ENCODE data around the gene RHEB.

Gene RHEB

GRCh38 chr7:151457534-151457933 is 62.2 kb downstream of the RHEB start:
- TF ChIP-seq, protein P1, sequence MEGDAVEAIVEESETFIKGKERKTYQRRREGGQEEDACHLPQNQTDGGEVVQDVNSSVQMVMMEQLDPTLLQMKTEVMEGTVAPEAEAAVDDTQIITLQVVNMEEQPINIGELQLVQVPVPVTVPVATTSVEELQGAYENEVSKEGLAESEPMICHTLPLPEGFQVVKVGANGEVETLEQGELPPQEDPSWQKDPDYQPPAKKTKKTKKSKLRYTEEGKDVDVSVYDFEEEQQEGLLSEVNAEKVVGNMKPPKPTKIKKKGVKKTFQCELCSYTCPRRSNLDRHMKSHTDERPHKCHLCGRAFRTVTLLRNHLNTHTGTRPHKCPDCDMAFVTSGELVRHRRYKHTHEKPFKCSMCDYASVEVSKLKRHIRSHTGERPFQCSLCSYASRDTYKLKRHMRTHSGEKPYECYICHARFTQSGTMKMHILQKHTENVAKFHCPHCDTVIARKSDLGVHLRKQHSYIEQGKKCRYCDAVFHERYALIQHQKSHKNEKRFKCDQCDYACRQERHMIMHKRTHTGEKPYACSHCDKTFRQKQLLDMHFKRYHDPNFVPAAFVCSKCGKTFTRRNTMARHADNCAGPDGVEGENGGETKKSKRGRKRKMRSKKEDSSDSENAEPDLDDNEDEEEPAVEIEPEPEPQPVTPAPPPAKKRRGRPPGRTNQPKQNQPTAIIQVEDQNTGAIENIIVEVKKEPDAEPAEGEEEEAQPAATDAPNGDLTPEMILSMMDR (conservative IDR thresholded peaks at IDR 0.05): no peak
- no peak overlapping the region for H3K27ac ChIP-seq

- no peak overlapping the region for H3K27ac ChIP-seq
Measured at GRCh38 chr7:151456782-151457181, 62.9 kb downstream of the RHEB start.

GRCh38 chr7:151456276-151456675 is 63.4 kb downstream of the RHEB start:
- TF ChIP-seq, protein P1 (conservative IDR thresholded peaks at IDR 0.05): no peak

More at GRCh38 chr7:151456782-151457181, 62.9 kb downstream of the RHEB start:
- TF ChIP-seq, protein P1 (conservative IDR thresholded peaks at IDR 0.05): no peak

GRCh38 chr7:151455690-151456089 is 64.0 kb downstream of the RHEB start:
- TF ChIP-seq, protein P1 (conservative IDR thresholded peaks at IDR 0.05): no peak
- H3K27ac ChIP-seq: no peak overlapping the region

More at GRCh38 chr7:151456276-151456675, 63.4 kb downstream of the RHEB start:
- no peak overlapping the region for H3K27ac ChIP-seq

- TF ChIP-seq, protein P1 (conservative IDR thresholded peaks at IDR 0.05): no peak
- H3K27ac ChIP-seq: no peak overlapping the region
Measured at GRCh38 chr7:151454932-151455530, 64.7 kb downstream of the RHEB start.

DNA sequence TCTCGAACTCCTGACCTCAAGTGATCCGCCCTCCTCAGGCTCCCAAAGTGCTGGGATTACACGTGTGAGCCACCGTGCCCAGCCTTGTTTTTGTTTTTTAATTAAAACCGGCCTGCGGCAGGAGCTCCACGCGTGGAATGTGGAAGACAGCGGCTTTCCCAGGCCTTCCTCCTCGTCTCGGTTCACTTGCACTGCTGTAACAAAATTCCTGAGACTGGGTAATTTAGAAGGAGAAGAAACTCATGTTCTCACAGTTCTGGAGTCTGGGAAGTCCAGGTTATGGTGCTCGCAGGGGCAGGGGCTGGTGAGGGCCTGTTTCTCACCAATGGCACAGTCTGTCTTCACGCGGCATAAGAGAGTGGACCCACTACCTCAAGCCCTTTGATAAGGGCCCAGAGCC is 65.4 kb downstream of the RHEB start:
- TF ChIP-seq, protein P1 (conservative IDR thresholded peaks at IDR 0.05): no peak
- H3K27ac ChIP-seq: no peak overlapping the region

- TF ChIP-seq, protein P1 (conservative IDR thresholded peaks at IDR 0.05): no peak
- H3K27ac ChIP-seq: no peak overlapping the region
Measured at GRCh38 chr7:151453326-151453791, 66.3 kb downstream of the RHEB start.
